ENCODE measurements around the gene CC2D1B.

- TF ChIP-seq CTCF (IDR thresholded peaks at IDR 0.05) (no peak), POLR2A (IDR thresholded peaks at IDR 0.05) (no peak)
These were observed 5.4 kb downstream of the CC2D1B start for GRCh38 chr1:52360595-52360968.

Measured in body of pancreas (tissue), 4 donors.